Breast epithelium (tissue), 3 donors: ENCODE measurements around the gene CEND1.

Experiments
- POLR2A ChIP-seq: fragments of 450-650 bp; IDR thresholded peaks from one replicate; pipeline ENCODE4 v1.6.1; 2016; ENCODE audit warnings: antibody characterized with exemption, mild to moderate bottlenecking, moderate library complexity
- TF ChIP-seq, protein P1 (sequence below), 3 donors: fragments of 450-650 bp; IDR thresholded peaks; one replicate each; pipeline ENCODE4 v1.5.1; 2016 to 2017; ENCODE audit warnings: antibody characterized with exemption in 3 of 3, mild to moderate bottlenecking in 3 of 3, moderate library complexity in 3 of 3

DNA sequence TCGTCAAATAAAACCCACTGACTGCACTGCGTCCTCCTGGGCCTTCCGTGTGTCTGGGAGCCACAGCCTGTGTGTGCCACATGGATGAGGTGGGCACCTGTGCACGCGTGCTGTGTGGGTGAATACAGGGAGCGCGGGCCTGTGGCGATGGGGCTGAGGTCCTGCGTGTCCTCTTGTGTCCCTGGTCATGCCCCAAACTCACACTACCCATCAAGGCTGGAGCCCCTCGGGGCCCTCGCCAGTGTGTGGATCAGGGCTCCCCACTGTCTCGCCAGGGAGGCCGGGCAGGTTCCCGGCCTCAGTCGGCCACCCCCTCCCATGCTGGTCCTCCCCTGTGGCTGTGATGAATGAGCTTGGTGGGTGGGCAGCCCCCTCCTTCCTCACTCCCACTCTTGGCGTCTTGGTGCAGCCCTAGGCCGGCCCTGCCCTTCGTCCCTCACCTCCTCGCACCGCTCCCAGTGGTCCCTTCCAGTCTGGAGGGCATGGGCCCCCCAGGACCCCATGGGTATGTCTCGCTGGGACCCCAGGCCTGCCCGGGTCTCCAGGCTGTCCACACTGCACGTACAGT is 42.2 kb upstream of the CEND1 start:
- no peak for TF ChIP-seq POLR2A
- TF ChIP-seq, protein P1, sequence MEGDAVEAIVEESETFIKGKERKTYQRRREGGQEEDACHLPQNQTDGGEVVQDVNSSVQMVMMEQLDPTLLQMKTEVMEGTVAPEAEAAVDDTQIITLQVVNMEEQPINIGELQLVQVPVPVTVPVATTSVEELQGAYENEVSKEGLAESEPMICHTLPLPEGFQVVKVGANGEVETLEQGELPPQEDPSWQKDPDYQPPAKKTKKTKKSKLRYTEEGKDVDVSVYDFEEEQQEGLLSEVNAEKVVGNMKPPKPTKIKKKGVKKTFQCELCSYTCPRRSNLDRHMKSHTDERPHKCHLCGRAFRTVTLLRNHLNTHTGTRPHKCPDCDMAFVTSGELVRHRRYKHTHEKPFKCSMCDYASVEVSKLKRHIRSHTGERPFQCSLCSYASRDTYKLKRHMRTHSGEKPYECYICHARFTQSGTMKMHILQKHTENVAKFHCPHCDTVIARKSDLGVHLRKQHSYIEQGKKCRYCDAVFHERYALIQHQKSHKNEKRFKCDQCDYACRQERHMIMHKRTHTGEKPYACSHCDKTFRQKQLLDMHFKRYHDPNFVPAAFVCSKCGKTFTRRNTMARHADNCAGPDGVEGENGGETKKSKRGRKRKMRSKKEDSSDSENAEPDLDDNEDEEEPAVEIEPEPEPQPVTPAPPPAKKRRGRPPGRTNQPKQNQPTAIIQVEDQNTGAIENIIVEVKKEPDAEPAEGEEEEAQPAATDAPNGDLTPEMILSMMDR (IDR thresholded peaks at IDR 0.05): no peak
